Middle frontal gyrus (tissue), 1 donor: Measurements from ENCODE around the gene POLL.
"Not testable (repeated sequence)": the region's sequence is repeated elsewhere in the genome, so short reads cannot be mapped to it uniquely, and the experiment has no call there.

Experiments
- DNase-seq: peaks from one replicate; pipeline ENCODE4 v3.0.0-alpha.2; 2015; ENCODE audit warnings: low spot score; ENCODE audit errors: extremely low spot score

POLL gene

DNA sequence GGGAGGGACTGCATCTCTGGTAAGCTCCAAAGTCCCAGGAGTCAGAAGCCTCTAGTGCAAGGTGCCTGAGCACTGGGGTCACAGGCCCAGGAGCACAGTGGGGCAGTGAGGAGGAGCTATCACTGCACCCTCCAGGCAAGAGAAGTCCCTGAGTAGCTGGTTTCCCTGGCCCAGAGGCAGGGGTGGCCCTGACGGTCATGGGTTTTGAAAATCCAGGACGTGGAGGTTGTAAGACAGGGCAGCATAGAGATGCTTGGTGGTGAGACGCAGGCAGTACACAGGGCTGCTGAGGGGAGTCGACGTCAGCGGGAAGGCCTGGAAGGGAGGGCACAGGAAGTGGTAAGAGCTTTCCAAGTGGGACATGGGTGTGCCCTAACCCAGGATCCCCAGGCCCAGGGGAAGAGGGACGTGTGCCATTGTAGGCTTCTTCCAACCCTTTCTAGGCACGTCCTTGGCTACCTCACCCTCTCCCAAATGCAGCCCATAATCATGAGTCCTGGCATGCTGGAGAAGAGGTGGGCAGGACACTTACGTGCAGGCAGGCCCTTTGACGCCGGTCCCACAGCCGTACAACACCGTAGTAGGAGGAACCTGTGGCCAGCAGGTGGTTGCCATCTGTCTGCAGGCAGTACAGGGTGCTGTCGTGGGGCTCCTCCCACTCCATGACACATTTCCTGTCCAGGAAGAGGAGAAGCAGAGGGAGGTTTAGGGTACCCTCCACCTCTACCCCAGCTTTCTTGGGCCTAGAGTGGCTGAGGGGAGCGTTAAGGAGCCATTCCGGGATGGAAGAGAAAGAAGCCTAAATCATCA lies 23.2 kb upstream of the POLL start:
- no peak for DNase-seq

DNA sequence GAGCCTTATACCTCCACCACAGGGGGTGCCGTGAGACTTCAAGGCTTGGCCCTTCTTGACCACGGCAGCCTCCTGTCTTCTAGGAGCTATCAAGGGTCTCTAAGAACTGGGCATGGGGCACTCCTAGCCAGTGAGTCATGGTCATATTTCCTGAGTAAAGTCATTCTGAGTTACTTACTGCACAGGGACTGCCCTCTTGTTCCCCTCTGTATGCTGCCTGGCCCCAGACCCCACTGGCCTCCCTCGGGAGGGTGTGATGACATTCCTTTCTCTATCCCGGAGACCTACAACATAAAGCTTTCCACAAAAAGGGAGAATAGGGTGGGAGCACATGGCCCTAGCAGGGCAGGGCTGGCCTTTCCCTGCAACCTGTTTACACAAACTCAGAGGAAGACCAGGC lies 21.4 kb upstream of the POLL start:
- no peak for DNase-seq

DNA sequence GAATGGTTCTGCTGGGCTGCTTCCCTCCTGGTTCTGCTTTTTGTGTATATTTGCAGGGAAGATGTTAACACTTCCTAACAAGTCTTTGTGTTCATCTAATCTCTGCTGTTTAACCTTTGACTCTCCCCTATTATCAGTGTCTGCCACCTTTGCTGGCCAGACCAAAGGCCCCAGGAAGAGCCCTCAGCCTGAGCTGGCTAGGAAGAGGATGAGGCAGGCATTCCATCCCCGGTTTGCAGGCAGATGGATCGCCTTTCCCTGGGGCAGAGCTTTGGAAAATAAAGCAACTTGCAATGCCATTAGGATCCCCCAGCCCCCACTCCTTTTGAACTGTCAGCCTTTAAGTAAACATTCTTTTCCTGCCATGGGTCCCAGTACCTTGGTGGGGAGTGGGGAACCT lies 19.1 kb upstream of the POLL start:
- no peak for DNase-seq

DNA sequence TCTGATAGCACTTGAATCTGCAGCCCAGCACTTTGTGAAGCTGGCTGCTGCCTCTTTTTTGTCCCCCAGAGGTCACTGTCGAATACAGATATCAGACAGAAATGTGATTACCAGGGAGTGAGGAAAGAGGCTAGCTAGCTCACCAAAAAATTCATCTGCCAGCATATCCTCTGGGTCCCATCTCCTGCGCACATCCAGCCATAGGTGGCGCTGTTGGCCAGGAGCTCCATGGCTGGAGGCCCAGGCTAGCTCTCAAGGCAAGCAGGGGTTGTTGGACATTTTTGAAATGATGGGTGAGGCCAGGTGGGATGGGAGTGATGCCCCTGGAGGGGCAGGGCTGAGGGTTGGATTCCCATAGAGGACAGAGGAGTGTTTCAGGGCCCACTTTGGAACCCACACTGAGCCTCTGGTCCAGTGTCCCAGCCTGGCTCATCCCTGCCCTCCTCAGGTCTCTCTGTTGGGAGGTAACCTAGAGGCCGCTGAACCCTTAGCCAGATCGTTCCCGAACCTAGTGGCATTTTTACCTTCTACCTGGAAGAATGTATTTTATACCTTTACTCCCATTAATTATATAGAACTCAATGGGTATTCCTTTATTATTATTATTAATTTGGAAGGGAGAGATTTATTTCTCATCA lies 14.8 kb upstream of the POLL start:
- DNase-seq: peak; percentile 62

DNA sequence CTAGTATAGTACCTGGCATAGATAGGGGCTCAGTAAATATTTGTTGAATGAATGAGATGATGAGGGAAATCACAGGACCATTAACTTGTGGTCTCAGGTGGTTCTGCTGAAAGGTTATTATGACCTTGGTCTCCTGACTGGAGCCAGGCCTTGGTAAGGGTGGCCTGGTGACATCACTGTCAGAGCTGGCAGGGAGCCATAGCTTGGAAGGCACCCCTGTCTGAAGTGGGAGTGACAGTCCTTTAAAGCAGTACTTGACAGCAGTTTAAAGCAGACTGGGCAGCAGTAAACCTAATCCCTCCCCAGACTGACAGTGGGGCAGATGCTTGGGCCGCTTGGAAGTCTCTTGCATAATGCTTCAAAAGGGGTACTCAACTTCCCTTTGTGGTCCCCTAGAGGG lies 13.5 kb upstream of the POLL start:
- no peak for DNase-seq

DNA sequence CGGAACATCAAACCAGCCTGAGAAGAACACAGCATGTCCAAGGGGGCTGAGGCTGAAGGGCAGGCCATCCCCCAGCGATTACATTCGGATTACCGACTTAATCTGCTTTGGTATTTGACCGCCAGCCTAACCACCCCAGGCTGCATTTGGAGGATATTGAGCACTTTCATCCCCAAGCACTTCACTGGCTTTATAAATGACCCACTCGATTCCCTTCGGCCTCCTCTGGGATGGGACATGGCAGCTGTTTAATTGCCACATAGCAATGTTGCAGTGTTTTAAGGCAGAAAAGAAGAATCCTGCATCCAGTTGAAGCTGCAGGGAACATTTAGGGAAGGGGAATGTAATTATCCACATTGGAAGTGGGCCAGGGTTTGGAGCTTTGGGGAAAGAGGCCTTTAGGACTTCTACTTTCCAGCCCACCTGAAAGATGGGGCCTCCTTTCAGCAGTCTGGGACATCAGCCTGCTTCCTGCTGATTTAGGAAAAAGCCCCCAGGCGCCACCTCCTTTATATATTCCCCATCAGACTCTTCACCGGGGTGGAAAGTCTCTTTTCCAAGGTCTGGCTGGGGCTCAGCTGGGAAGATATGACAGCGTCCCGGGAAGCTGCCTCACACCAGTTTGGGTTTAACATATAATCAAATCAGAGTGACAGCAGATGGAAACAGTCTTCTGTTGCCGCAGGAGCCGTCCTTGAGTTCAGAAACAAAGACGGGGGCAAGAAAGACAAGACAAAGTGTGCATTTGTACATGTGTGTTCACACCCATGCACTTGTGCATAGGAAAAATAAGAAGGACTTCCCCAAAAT lies 9.2 kb upstream of the POLL start:
- DNase-seq: no peak

DNA sequence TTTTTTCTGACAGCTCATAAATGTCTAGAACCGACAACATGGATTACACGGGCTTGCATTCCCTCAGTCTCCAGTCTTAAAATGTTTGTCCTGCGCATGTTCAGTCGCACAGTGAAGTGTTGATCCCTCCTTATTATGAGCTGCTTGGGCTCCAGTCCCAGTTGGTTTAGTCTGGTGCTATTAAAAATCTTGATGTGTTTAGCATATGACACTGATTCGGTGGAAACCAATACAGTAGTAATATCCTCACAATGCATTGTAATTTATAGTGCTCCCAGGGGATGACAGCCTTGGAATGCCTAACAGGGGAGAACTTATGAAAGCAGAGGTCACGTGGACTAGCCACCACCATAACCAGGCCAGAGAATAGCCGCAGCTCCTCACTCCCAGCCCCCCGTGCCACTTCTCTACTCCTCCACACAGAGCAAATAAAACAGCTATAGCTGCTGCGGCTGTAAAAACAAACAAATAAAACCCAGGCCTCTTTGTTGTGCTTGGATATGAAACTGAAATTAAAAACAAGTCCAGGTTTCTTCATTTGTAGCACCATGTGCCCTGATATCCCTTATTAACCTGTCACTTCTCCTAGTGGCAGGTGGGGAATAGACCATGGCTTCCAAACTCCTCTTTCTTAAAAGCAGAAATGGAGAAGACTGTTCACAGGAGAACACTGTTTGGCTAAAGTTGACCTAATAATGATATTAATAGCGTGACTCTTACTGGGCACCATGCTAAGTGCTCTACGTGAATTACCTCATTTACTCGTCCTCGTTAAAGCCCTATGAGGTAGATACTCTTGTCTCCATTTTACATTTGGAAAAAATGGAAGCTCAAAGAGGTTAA lies 7.8 kb upstream of the POLL start:
- no peak for DNase-seq

DNA sequence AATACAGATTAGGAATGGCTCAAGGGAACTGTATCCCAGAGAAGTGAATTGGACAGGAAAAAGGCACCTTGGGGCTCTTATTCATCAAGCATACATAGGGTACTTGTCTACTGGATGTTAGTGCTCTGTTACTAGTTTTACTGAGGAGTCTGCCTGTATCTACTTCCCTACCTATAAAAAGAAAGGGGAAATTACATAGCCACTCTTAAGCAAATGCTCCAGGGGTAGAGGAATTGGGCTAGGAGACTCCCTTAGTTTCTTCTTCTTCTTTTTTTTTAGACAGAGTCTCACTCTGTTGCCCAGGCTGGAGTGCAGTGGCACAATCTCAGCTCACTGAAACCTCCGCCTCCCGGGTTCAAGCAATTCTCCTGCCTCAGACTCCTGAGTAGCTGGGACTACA lies 5.3 kb upstream of the POLL start:
- DNase-seq: not testable (repeated sequence)

DNA sequence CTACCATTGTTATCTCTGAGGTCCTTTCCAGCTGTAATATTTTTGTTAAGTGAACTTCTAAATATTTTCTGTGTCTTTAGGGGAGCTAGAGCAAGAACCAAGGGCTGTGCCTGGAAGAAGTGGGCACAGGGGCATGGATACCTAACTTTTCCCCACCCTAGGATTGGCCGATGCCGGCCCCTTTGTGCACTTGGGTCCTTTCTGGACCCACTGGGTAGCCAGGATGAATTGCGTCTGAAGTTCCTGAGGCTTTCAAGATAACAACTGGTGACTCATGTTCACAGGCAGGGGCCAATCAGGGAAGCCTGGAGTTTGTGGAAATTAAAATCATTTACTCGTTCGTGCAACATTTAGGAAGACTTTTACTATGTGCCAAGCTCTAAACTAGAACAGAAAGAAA lies 822 bp upstream of the POLL start:
- no peak for DNase-seq

DNA sequence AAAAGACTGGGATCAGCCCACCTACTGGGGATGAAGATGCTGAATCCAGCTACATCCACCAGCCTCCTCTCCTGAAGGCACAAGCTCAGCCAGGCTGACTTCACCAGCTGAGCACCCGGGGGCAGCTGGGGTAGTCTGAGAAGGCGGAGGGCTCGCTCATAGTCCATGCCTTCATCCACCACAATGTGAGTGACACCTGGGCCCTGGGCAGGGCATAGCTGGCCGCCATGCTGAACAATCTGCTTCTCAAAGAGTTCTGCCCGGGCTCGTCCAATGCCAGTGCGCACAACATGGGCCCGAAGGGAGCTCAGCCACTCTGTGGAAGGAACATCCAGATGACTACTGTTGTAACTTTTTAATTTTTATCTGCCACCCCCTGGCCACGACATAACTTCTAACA lies 2.2 kb downstream of the POLL start:
- no peak for DNase-seq

DNA sequence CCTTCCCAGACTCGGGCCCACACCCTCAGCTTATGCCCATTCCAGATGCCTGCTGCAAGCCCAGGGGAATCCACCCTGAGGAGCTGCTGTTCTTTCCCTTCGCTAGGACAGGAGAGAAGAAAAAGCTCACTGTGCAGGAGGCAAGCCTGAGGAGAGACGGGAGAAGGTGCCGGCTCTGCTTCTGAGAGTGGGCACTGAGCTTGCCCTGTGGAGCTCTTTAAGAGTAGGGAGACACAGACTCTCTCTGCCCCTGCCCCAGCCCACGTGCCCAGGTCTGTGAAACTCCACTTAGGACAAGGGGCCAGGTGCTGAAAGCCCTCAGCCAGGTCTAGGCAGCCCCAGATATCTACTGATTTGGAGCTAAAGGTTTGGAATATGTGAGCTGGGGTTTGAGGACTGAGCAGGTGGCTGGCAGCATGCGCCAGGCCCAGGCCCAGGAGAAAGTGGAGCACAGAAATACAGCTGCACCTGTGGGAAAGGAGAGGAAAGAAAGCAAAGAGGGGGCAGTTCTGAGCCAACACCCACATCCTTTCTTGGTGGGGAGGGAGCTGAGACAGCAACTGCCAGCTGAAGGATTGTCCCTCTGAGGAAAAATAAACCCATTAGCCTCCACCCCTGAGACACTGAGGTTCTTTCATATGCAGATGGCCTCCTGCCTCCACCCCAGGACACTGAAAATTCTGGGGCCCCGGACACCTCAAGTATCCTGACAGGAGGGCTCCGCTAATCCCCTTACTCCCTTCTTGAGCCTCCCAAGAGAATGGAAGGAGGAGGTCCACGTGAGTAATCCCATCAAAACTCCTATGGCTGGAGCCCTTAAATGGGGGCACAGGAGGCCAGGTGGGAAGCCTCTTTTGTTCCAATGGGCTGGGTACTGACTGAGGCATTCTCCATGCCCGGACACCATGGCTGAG lies 7.3 kb downstream of the POLL start:
- DNase-seq: no peak

DNA sequence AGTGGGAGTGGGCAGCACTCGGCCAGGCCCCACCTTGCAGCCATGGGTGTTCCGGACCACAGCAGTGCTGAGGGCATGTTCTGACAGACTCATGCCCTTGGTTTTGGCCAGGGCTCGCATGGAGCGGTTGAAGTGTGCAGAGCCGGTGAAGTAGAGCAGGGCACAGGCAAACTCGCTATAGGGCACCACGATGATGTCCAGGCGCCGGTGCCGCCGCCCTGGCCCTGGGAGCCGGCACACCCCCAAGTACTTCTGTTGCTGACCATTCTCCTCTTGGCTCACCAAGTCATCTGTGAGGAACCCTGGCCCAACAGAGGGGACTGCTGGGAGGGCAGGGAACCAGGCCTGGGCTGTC lies 8.6 kb downstream of the POLL start:
- DNase-seq: no peak

DNA sequence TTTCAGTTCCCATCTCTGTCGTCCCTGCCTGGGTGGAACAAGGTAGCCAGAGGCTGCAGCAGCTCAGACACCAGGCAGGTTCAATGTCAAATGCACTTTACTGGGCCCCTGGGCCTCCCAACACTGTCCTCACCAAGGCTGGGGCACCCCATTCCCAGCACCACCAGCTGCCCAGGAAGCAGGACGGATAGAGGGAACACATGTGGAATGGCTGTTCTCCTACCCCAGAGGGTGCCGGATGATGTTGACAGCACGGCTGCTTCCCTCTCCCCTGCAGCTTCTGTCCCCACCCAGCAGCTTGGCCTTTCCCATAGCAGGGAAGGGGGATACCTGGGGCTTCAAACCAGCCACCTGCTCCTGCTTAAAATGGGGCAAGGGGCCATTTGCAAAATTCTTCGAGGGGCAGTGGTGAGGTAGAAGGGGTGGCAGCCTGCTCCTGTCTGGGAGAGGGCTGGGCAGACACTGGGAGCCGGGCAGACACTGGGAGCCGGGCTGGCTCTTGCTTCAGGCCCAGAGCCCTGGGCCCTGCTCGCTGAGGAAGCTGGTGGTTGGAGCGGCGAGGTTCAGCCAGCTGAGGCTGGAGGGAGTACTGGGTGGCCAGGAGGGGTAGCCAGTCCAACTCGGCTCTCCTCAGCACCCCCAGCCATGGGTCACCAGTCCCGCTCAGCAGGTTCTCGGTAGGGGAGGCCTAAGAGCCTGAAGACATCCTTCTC lies 9.1 kb downstream of the POLL start:
- no peak for DNase-seq

DNA sequence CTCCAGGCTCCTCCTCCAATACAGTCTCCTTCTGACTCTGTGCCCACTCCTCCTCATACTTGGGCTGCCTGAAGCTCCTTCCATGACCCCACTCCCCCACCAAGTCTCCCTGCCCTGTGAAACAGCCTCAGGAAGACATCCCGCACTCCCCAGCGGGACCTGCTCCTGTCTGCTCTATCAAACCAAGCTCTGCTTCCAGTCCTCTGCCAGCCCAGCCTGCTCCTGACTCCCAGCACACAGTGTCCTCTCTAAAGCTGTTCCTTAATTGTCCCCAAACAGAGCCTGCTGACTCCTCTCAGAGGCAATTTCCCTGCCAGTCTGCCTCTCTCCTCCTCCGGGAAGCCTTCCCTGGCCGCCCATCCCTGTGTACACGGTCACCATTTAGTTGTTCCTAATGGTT lies 9.9 kb downstream of the POLL start:
- DNase-seq: no peak

DNA sequence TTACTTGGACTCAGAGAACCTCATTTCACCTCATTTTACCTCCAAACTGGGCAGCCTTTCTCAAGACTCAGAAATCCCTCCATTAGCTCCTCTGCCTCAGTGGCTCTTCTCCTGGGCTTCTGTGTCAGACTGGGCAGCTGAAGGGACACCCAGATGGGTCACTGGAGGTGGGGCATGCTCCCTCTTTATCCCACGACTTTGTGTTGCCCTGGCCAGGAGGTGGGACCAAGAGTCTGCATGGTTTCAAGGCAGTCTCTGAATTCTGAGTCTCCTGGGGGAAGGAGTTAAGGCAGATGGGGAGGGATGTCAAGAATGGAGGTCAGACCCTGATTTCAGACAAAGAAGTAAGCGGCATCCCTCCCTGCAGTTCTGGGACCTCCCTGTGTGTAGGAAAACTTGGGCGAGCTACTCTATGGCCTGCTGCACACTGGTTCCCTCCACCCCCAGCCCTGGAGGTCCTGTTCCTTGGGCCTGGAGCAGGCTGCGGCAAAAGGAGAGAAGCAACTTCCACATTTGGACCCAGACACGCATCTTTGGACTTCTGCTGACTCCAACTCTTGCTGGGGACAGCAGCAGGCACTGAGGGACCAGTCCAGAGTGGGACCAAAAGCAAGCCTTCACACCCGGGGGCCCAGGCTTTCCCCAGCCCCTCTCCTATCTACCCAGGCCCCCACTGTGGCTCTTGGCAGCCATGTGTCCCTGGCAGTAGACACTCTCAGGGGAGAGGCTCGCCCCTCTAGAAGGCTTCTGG lies 10.8 kb downstream of the POLL start:
- DNase-seq: no peak

DNA sequence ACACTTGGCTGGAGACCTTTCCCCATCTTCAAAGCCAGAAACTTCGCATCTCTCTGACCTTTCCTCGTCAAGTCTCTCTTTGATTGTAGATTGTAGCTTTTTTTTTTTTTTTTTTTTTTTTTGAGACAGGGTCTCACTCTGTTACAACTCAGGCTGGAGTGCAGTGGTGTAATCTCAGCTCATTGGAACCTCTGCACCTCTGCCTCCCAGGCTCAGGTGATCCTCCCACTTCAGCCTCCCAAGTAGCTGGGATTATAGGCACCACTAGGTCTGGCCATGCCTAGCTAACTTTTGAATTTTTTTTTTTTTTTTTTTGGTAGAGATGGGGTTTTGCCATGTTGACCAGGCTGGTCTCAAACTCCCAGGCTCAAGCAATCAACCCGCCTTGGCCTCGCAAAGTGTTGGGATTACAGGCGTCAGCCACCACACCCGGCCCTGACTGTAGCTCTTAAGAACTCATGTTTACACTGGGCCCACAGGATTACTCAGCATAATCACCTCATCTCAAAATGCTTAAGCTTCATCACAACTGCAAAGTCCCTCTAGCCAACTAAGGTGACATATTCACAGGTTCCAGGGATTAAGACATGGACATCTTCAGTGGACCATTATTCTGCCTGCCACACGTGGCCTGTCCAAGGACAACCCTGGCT lies 11.7 kb downstream of the POLL start:
- DNase-seq: no peak

DNA sequence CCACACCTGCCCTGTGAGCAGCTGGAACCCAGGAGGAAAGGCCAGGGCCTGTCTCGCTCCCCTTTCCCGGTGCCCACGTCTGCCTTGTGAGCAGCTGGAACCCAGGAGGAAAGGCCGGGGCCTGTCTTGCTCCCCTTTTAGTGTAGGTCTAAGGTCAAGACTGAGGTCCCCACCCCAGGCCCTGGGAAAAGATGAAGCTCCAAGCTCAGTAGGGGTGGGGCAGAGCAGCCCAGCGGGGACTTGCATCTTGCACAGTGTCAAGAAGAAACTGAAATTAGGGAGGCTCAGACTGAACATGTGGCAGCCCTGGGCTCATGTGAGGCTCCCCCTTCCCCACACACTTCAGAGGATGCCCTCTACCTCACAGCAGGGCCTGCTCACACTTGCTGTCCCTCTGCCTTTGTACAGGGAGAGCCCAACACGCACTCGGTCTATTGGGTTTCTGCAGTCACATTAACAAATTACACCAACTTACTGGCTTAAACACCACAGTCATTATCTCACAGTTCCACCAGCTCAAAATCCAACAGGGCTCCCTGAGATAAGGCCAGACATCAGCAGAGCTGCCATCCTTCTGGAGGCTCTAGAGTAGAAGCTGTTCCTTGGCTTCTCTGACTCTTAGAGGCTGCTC lies 12.4 kb downstream of the POLL start:
- no peak for DNase-seq

DNA sequence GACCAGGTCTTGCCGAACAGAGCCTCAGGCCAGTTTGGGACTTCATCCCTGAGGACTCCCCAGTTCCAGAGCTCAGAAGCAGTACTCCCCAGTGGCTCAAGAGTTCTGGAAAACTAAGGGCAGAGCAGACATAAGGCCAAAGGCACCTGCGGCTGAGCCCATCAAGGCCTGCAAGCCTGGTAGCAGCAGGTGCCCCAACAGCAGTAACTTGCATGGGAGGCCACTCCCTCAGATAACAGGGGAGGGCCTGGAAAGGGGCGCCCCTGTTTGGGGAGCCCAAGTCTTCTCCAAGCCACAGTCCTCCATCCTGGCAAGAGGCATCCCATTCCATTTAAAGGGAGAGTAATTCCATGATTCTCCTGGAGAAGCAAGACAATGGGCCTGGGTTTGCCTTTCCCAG lies 13.0 kb downstream of the POLL start:
- DNase-seq: no peak
